Endothelial cell of umbilical vein (primary cell): ENCODE results near the gene WHRN. TPM values are rescaled to one million over a fixed set of nuclear protein-coding genes. Genes with fewer than 3 reads are reported as not detected.

Source experiments
- BruUV-seq: library from RNA; stranded (reverse); fragments of 400-500 nt; replicated peaks from 2 replicates; lab custom pipeline; 2021; lab: Mats Ljungman, UMichigan
- CTCF ChIA-PET: fragments of 300-600, 350-600 bp; sonication (Branson Sonifier 250); formaldehyde crosslinking; loops from one replicate; lab custom pipeline; 2021; ENCODE audit warnings: antibody characterized with exemption, inconsistent platforms; lab: Charles Lee
- POLR2A ChIA-PET: fragments of 300-600, 350-600 bp; sonication (Branson Sonifier 250); formaldehyde crosslinking; loops from one replicate; lab custom pipeline; 2021; ENCODE audit warnings: antibody characterized with exemption, inconsistent platforms; lab: Charles Lee
- DNase-seq: peaks from one replicate; pipeline ENCODE4 v3.0.0-alpha.2; 2011; ENCODE audit warnings: low read depth, low spot score
- FAIRE-seq: peaks from 2 replicates; lab custom pipeline; 2011; peaks lifted over from hg19 to GRCh38; lab: Jason Lieb, UNC
- H2AFZ ChIP-seq: 2 replicates; pipeline ENCODE4 v1.6.0; 2012; ENCODE audit warnings: low read depth, low read length, control low read depth, inconsistent platforms
- H3K27ac ChIP-seq: 2 replicates; pipeline ENCODE4 v1.5.1; 2011; ENCODE audit warnings: low read depth, mild to moderate bottlenecking, control low read depth, low read length, moderate library complexity; ENCODE audit not compliant: insufficient read depth
- H3K27me3 ChIP-seq, 2 experiments: 2 replicates each; pipeline versions ENCODE4 v1.6.0 to v1.6.1; 2011; ENCODE audit warnings: low read length in 2 of 2, mixed read lengths in 1 of 2; ENCODE audit not compliant: control insufficient read depth in 2 of 2, insufficient read depth in 2 of 2
- H3K36me3 ChIP-seq, 2 experiments: 2 replicates in 1 of 2; 3 replicates in 1 of 2; pipeline ENCODE4 v1.5.1; 2011; ENCODE audit warnings: low read length in 2 of 2, mild to moderate bottlenecking in 1 of 2, moderate library complexity in 1 of 2; ENCODE audit not compliant: control insufficient read depth in 2 of 2, insufficient read depth in 2 of 2; ENCODE audit errors: extremely low read depth in 1 of 2
- H3K4me1 ChIP-seq: 3 replicates; pipeline ENCODE4 v1.5.1; 2011; ENCODE audit warnings: mild to moderate bottlenecking, low read length; ENCODE audit not compliant: control insufficient read depth, insufficient read depth; ENCODE audit errors: extremely low read depth
- H3K4me2 ChIP-seq: 2 replicates; pipeline ENCODE4 v1.6.1; 2011; ENCODE audit warnings: low read length, control low read depth, mixed read lengths; ENCODE audit not compliant: insufficient read depth
- H3K4me3 ChIP-seq, 3 experiments: fragments of 200-600 bp in 1 of 3; sonication (generic), shearing (Covaris generic) in 1 of 3; replicated peaks in 1 of 3; 2 replicates each; pipeline ENCODE4 v1.5.1; 2011 to 2016; ENCODE audit warnings: control low read depth in 3 of 3, low read length in 3 of 3, mild to moderate bottlenecking in 2 of 3, inconsistent platforms in 1 of 3, low read depth in 1 of 3, moderate library complexity in 1 of 3; ENCODE audit not compliant: insufficient read depth in 1 of 3
- H3K79me2 ChIP-seq: 2 replicates; pipeline ENCODE4 v1.6.0; 2012; ENCODE audit warnings: low read length, inconsistent platforms; ENCODE audit not compliant: control insufficient read depth, insufficient read depth
- H3K9ac ChIP-seq: replicated peaks from 2 replicates; pipeline ENCODE3; 2011; ENCODE audit warnings: low read length, control low read depth; ENCODE audit not compliant: insufficient read depth; ENCODE audit errors: extremely low read depth
- H3K9me1 ChIP-seq: replicated peaks from 3 replicates; pipeline ENCODE4 v1.6.0; 2011; ENCODE audit warnings: mild to moderate bottlenecking, low read length; ENCODE audit not compliant: control insufficient read depth, insufficient read depth; ENCODE audit errors: extremely low read depth
- H3K9me3 ChIP-seq: replicated peaks from 2 replicates; pipeline ENCODE4 v1.5.1; 2012; ENCODE audit warnings: low read length, inconsistent platforms; ENCODE audit not compliant: control insufficient read depth, insufficient read depth
- H4K20me1 ChIP-seq: replicated peaks from 2 replicates; pipeline ENCODE3; 2011; ENCODE audit warnings: mild to moderate bottlenecking, low read length; ENCODE audit not compliant: control insufficient read depth, insufficient read depth; ENCODE audit errors: extremely low read depth
- EZH2 ChIP-seq: IDR thresholded peaks from 2 replicates; pipeline ENCODE4 v1.6.1; 2012; ENCODE audit warnings: borderline replicate concordance, low read depth, mild to moderate bottlenecking, moderate library complexity, low read length, inconsistent platforms; ENCODE audit not compliant: severe bottlenecking
- FOS ChIP-seq: IDR thresholded peaks from 2 replicates; pipeline ENCODE4 v1.6.1; 2011; ENCODE audit warnings: mild to moderate bottlenecking, low read length, moderate library complexity, borderline replicate concordance; ENCODE audit not compliant: insufficient read depth
- GATA2 ChIP-seq: IDR thresholded peaks from 2 replicates; pipeline ENCODE4 v1.7.0; 2011; ENCODE audit warnings: low read depth, mild to moderate bottlenecking, moderate library complexity, mixed read lengths, low read length; ENCODE audit not compliant: insufficient read length, insufficient read depth
- JUN ChIP-seq: IDR thresholded peaks from 2 replicates; pipeline ENCODE4 v1.6.1; 2011; ENCODE audit warnings: borderline replicate concordance, low read depth; ENCODE audit not compliant: insufficient read length, insufficient read depth
- MAX ChIP-seq: IDR thresholded peaks from 2 replicates; pipeline ENCODE4 v1.6.1; 2011; ENCODE audit not compliant: insufficient read depth, insufficient read length
- MYC ChIP-seq: IDR thresholded peaks from one replicate; pipeline ENCODE4 v1.6.1; 2011; ENCODE audit warnings: mild to moderate bottlenecking, low read depth, low read length
- POLR2A ChIP-seq: IDR thresholded peaks from 2 replicates; pipeline ENCODE4 v1.6.1; 2012; ENCODE audit warnings: low read depth, mild to moderate bottlenecking, control low read depth, low read length
- POLR2AphosphoS5 ChIP-seq: IDR thresholded peaks from 2 replicates; pipeline ENCODE4 v1.6.1; 2012; ENCODE audit warnings: low read depth, mild to moderate bottlenecking, control low read depth, low read length, moderate library complexity; ENCODE audit not compliant: insufficient read depth
- dilution Hi-C: fragments of 300-500 bp; cut with MboI; formaldehyde crosslinking; loops from one replicate; pipeline ENCODE4 v1.15.0; 2019; ENCODE audit warnings: low sequenced_read_pairs; ENCODE audit not compliant: extremely low pct_ligation_motif_present
- intact Hi-C: fragments of 100-400 bp; cut with micrococcal nuclease; formaldehyde crosslinking; loops from one replicate; pipeline ENCODE4 v1.10.0; 2022
- polyA plus RNA-seq, 4 experiments: library from polyadenylated mRNA; depleted of rRNA in 3 of 4; stranded (reverse) in 3 of 4; unstranded in 1 of 4; fragments of >200 nt; gene quantifications; 2 replicates each; pipeline versions ENCODE4 v1.2.1 to v1.2.3, GENCODE V29; 2011 to 2012; ENCODE audit warnings: missing spikeins in 1 of 4
- total RNA-seq: library from RNA; stranded (reverse); gene quantifications from 2 replicates; pipeline ENCODE4 v1.2.3, GENCODE V29; 2021
- TF ChIP-seq, protein P1 (sequence below), 2 donors: IDR thresholded peaks; 1 replicate in 1 of 2; 2 replicates in 1 of 2; pipeline ENCODE4 v1.5.1; 2011; ENCODE audit warnings: low read length in 2 of 2, mild to moderate bottlenecking in 2 of 2, moderate library complexity in 2 of 2, control low read depth in 1 of 2, inconsistent platforms in 1 of 2, low read depth in 1 of 2; ENCODE audit not compliant: insufficient read depth in 1 of 2; ENCODE audit errors: extremely low read depth in 1 of 2

WHRN gene
- total and polyA plus RNA-seq, 2 donors (not counting 3 experiments of a cell fraction or from before 2014, with no cell fraction given): 0.35 to 0.69 TPM

GRCh38 chr9:114384341-114384740 lies 120.9 kb downstream of the WHRN start:
- H3K36me3 ChIP-seq: peaks cover 1 to 3% of the 10 kb centered on the region in 2 experiments
- H3K4me2 ChIP-seq: no peak overlapping the region
- no peak for FAIRE-seq
- no peak overlapping the region for H2AFZ ChIP-seq
- CTCF ChIA-PET: interaction anchor here (2.4 kb wide), 1 partner anchor 21 kb away, joined by 7 read pairs; no protein-coding TSS in a partner anchor
- H3K27ac ChIP-seq: no peak overlapping the region
- no peaks in the 10 kb centered on the region for H3K9me3 ChIP-seq
- no peak overlapping the region for H3K9ac ChIP-seq
- TF ChIP-seq JUN: no peak
- TF ChIP-seq POLR2A: no peak
- TF ChIP-seq MAX: no peak
- no peak for TF ChIP-seq FOS
- no peak for TF ChIP-seq POLR2AphosphoS5
- TF ChIP-seq, protein P1, sequence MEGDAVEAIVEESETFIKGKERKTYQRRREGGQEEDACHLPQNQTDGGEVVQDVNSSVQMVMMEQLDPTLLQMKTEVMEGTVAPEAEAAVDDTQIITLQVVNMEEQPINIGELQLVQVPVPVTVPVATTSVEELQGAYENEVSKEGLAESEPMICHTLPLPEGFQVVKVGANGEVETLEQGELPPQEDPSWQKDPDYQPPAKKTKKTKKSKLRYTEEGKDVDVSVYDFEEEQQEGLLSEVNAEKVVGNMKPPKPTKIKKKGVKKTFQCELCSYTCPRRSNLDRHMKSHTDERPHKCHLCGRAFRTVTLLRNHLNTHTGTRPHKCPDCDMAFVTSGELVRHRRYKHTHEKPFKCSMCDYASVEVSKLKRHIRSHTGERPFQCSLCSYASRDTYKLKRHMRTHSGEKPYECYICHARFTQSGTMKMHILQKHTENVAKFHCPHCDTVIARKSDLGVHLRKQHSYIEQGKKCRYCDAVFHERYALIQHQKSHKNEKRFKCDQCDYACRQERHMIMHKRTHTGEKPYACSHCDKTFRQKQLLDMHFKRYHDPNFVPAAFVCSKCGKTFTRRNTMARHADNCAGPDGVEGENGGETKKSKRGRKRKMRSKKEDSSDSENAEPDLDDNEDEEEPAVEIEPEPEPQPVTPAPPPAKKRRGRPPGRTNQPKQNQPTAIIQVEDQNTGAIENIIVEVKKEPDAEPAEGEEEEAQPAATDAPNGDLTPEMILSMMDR (IDR thresholded peaks at IDR 0.05; ENCODE audit: extremely low read depth in 1 of 2, insufficient read depth in 1 of 2, low read depth in 1 of 2, low read length in 2 of 2): no peak
- TF ChIP-seq GATA2: no peak
- TF ChIP-seq MYC: no peak
- TF ChIP-seq EZH2: no peak
- H3K27me3 ChIP-seq: no peaks in the 10 kb centered on the region
- H3K4me3 ChIP-seq: no peak overlapping the region
- DNase-seq: no peak
- H3K4me1 ChIP-seq: peaks cover 31% of the 10 kb centered on the region
- H3K9me1 ChIP-seq: no peaks in the 10 kb centered on the region
- BruUV-seq: no TSS peak
- peaks cover 6% of the 10 kb centered on the region for H3K79me2 ChIP-seq
- POLR2A ChIA-PET: no interaction called here
- H4K20me1 ChIP-seq: no peaks in the 10 kb centered on the region
- dilution Hi-C loops: no loop called here
- intact Hi-C loops: no loop called here
